GM06990 (cell line): ENCODE data around the gene VASP.

ENCODE experiments used
- DNase-seq: peaks from one replicate; pipeline ENCODE4 v3.0.0-alpha.2; 2011; ENCODE audit not compliant: insufficient read length; ENCODE audit errors: extremely low read depth
- H3K27me3 ChIP-seq: replicated peaks from 2 replicates; pipeline ENCODE4 v1.6.0; 2011; ENCODE audit warnings: low read length; ENCODE audit not compliant: control insufficient read depth, insufficient read depth
- H3K36me3 ChIP-seq: 2 replicates; pipeline ENCODE4 v1.5.1; 2011; ENCODE audit warnings: low read length; ENCODE audit not compliant: control insufficient read depth, insufficient read depth
- H3K4me3 ChIP-seq: replicated peaks from 2 replicates; pipeline ENCODE4 v1.5.1; 2011; ENCODE audit warnings: low read depth, mild to moderate bottlenecking, control low read depth, low read length
- CTCF ChIP-seq: IDR thresholded peaks from 2 replicates; pipeline ENCODE4 v1.5.1; 2011; ENCODE audit warnings: low read length, control low read depth, mild to moderate bottlenecking, inconsistent platforms; ENCODE audit not compliant: insufficient read depth, poor library complexity, severe bottlenecking

Gene VASP

GRCh38 chr19:45547965-45548609 lies 40.8 kb downstream of the VASP start:
- no peak for DNase-seq
- Histone ChIP-seq H3K4me3 (no peak overlapping the region), H3K27me3 (no peaks in the 10 kb centered on the region), H3K36me3 (peaks cover 2% of the 10 kb centered on the region; the same call in 1 of the 2 replicates)
- no peak for TF ChIP-seq CTCF

GRCh38 chr19:45553464-45553863 lies 46.2 kb downstream of the VASP start:
- DNase-seq, result no peak
- Histone ChIP-seq H3K4me3 (no peak overlapping the region), H3K27me3 (no peaks in the 10 kb centered on the region), H3K36me3 (peaks cover 10% of the 10 kb centered on the region)
- no peak for TF ChIP-seq CTCF

GRCh38 chr19:45554481-45554880 lies 47.2 kb downstream of the VASP start:
- H3K4me3 ChIP-seq, result no peak overlapping the region
- no peak for DNase-seq
- H3K27me3 ChIP-seq, result no peaks in the 10 kb centered on the region
- TF ChIP-seq CTCF, result no peak
- peaks cover 10% of the 10 kb centered on the region for H3K36me3 ChIP-seq

GRCh38 chr19:45556835-45557234 lies 49.6 kb downstream of the VASP start:
- no peak for TF ChIP-seq CTCF
- Histone ChIP-seq H3K36me3 (peaks cover 10% of the 10 kb centered on the region), H3K27me3 (no peaks in the 10 kb centered on the region), H3K4me3 (no peak overlapping the region)
- no peak for DNase-seq

- Histone ChIP-seq H3K27me3 (no peaks in the 10 kb centered on the region), H3K36me3 (peaks cover 5% of the 10 kb centered on the region), H3K4me3 (no peak overlapping the region)
- peak; percentile 72 for TF ChIP-seq CTCF
- DNase-seq, result peak; percentile 39
These were observed 51.2 kb downstream of the VASP start for GRCh38 chr19:45558399-45558878.

GRCh38 chr19:45560038-45560437 lies 52.8 kb downstream of the VASP start:
- no peak for TF ChIP-seq CTCF
- Histone ChIP-seq H3K4me3 (no peak overlapping the region), H3K27me3 (no peaks in the 10 kb centered on the region), H3K36me3 (peaks cover 3% of the 10 kb centered on the region)
- DNase-seq, result no peak
